GM21360 (cell line): ENCODE measurements around the gene MBOAT1.
A peak's percentile ranks its signal among the peaks of the same experiment; 100 is the strongest.
"Not testable (repeated sequence)": the region's sequence is repeated elsewhere in the genome, so short reads cannot be mapped to it uniquely, and the experiment has no call there.

Experiments
- ATAC-seq: cut with Tn5 transposase; IDR thresholded peaks from one replicate; pipeline ENCODE4 v1.9.1; 2021; ENCODE audit warnings: mild to moderate bottlenecking, moderate library complexity; ENCODE audit not compliant: unreplicated experiment

Gene MBOAT1

DNA sequence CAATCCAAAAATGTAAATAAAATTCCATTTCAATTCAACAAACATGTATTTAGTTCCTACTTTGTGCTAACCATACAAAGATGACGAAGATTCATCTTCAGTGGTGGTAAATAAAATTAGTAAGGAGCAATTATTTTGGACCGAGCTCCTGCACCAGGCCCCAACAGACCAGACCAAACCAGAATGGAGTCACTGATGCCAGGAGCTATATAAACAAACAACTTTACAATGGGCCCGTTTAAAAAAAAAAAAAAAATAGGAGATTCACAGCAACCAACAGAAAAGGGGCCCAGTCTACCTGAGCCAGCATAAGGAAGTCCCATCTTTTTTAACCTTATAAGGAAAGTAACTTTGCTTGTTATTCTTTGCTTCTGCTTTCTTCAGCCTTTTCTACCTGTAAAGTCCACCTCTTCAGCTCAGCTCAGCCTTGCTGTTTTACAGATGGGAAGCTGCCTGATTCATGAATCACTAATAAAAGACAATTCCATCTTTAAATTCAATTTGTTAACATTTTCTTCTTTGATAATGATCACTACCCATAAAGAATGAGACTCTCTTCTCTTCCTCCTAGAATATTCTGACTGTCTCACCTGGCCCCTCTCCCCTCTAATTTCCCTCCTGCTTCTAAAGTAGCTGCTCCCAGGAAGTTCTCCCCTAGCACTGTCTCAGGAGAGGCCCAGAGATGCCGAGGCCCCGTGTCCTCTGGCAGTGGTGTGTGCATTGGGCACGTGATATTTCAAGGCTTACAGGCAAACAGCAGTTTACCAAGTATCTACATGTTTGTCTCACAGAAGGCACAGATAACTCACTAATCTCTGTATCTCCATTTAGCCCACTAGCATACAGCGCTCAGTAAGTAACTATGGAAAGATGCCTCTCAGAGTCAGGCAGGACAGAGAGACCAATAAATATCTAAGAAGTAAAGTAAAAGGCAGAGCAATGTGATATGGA lies 8.4 kb downstream of the MBOAT1 start:
- no peak for ATAC-seq

DNA sequence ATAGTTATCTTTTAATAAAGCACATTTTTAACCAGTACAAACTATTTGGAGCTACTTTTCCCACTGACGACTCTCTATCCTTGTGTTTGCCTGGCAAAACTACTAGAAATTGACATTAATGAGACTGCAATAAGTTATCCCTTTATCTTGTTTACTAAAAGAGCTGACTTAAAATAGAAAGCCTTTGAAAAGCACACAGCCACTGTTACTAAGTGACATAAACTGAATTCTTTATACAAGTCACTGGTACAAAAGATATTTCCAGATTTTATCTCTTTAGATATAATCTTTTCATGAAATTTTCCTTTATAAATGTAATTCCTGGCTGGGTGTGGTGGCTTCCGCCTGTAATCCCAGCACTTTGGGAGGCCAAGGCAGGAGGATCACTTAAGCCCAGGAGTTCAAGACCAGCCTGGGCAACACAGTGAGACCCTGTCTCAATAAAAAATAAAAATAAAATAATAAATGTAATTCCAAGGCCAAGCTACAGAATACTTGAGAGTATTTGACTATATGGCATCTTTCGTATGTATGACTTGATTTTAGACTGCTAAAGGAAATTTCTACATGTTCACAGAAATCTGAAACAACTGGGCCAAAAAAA lies 9.5 kb downstream of the MBOAT1 start:
- ATAC-seq = no peak

GRCh38 chr6:20202324-20202658 lies 10.0 kb downstream of the MBOAT1 start:
- no peak for ATAC-seq

- no peak for ATAC-seq
Observed at GRCh38 chr6:20200761-20201630, 11.3 kb downstream of the MBOAT1 start.

GRCh38 chr6:20198775-20199174 lies 13.5 kb downstream of the MBOAT1 start:
- no peak for ATAC-seq

GRCh38 chr6:20198156-20198774 lies 14.0 kb downstream of the MBOAT1 start:
- ATAC-seq = no peak

- ATAC-seq = no peak
Observed at GRCh38 chr6:20197251-20197650, 15.0 kb downstream of the MBOAT1 start.

DNA sequence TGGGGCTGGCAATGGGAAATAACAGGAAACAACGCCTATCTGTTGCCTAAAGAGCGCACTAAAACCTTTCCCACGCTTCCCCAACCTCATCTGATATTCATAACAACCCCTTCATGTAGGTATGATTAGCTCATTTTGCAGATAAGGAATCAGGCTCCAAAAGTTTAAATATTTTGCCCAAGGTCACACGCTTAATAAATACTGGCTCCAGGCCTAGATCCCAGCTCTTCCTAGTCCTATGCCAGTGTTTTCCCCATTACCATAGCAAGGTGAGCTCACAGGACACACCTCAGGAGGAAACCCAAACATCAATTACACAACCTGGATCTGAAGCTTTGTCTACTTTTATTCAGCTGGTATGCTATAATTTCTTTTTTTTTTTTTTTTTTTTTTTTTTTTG lies 19.6 kb downstream of the MBOAT1 start:
- ATAC-seq = no peak

- no peak for ATAC-seq
Observed at GRCh38 chr6:20191992-20192391, 20.3 kb downstream of the MBOAT1 start.

- no peak for ATAC-seq
Observed at GRCh38 chr6:20188630-20189075, 23.6 kb downstream of the MBOAT1 start.

GRCh38 chr6:20186981-20187380 lies 25.3 kb downstream of the MBOAT1 start:
- no peak for ATAC-seq

DNA sequence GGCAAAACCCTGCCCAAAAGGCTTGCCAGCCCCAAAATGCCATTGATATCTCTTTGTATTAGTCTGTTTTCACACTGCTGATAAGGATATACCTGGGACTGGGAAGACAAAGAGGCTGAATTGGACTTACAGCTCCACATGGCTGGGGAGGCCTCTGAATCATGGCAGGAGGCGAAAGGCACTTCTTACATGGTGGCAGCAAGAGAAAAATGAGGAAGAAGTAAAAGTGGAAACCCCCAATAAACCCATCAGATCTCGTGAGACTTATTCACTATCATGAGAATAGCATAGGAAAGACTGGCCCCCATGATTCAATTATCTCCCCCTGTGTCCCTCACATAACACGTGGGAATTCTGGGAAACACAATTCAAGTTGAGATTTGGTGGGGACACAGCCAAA lies 28.6 kb downstream of the MBOAT1 start:
- ATAC-seq = no peak

DNA sequence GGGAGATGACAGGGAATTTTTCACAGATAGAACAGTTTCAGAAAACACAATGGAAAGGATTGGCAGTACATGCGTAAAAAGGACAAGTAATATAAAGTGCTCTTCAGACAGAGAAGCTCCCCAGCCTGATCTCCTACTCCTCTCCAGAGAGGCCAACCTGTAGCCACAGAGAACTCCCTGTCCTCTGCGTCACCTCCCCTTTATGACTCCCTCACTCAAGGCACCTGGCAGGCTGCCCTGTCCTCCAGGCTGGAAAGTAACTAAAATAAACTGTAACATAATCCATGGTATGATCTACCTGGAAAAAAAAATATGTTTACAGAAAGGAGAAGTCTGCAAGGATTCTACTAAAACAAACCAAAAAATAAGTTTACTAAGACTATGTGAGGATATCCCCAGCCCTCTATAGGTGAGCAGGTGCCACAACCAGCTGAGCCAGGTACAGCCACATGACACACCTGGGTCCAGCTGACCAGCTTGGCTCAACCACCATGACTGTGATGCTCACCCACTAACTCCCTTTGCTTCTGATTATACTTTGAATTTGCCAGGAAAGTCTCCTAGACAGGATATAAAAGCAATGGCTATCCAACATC lies 29.2 kb downstream of the MBOAT1 start:
- ATAC-seq = no peak

- ATAC-seq = no peak
Observed at GRCh38 chr6:20182069-20182468, 30.2 kb downstream of the MBOAT1 start.

- ATAC-seq = peak; percentile 68
Observed at GRCh38 chr6:20180935-20181334, 31.3 kb downstream of the MBOAT1 start.

DNA sequence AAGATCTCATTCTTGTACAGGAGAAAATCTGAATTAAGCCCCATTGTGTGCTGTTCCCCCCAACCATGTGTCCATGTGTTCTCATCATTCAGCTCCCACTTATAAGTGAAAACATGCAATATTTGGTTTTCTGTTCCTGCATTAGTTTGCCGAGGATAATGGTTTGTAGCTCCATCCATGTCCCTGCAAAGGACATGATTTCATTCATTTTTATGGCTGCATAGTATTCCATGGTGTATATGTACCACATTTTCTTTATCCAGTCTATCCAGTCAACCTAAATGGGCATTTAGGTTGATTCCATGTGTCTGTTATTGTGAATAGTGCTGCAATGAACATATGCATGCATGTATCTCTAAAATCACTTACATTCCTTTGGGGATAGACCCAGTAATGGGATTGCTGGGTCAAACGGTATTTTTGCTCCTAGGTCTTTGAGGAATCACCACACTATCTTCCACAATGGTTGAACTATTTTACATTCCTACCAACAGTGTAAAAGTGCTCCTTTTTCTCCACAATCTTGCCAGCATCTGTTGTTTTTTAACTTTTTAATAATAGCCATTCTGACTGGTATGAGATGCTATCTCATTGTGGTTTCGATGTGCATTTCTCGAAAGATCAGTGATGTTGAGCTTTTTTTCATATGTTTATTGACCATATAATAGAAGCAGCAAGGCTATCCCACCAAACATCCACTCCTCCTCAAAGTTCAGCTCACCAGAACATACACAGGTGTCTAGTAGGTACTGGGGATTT lies 32.8 kb downstream of the MBOAT1 start:
- ATAC-seq = not testable (repeated sequence)

- no peak for ATAC-seq
Observed at GRCh38 chr6:20178327-20178726, 33.9 kb downstream of the MBOAT1 start.

GRCh38 chr6:20175810-20176410 lies 36.4 kb downstream of the MBOAT1 start:
- no peak for ATAC-seq
